HAP-1 (cell line): ENCODE results near the gene RNF150.
"Not testable (repeated sequence)": the region's sequence is repeated elsewhere in the genome, so short reads cannot be mapped to it uniquely, and the experiment has no call there.

ENCODE experiments used
- DNase-seq, 2 experiments: peaks; one replicate each; pipeline ENCODE4 v3.0.0-alpha.2; 2016 to 2020; ENCODE audit warnings: low spot score in 2 of 2
- H3K27me3 ChIP-seq: fragments of 250-450 bp; sonication (Bioruptor Pico); 2 replicates; pipeline ENCODE4 v1.5.1; 2020; ENCODE audit warnings: low read depth, mild to moderate bottlenecking, moderate library complexity
- H3K36me3 ChIP-seq: fragments of 250-450 bp; sonication (Bioruptor Pico); replicated peaks from 2 replicates; pipeline ENCODE4 v1.5.1; 2020; ENCODE audit warnings: mild to moderate bottlenecking
- H3K4me1 ChIP-seq: fragments of 250-450 bp; sonication (Bioruptor Pico); 2 replicates; pipeline ENCODE4 v1.5.1; 2020; ENCODE audit warnings: mild to moderate bottlenecking
- H3K4me3 ChIP-seq: fragments of 250-450 bp; sonication (Bioruptor Pico); 2 replicates; pipeline ENCODE4 v1.5.1; 2020; ENCODE audit warnings: mild to moderate bottlenecking, moderate library complexity
- H3K9me3 ChIP-seq: fragments of 250-450 bp; sonication (Bioruptor Pico); 2 replicates; pipeline ENCODE4 v1.5.1; 2020; ENCODE audit warnings: mild to moderate bottlenecking, moderate library complexity
- in situ Hi-C: fragments of 300-500 bp; cut with MboI; formaldehyde crosslinking; loops from 3 replicates; pipeline ENCODE4 v1.14.3; 2020; ENCODE audit warnings: low sequenced_read_pairs, inconsistent platforms, mixed read lengths

RNF150 gene

GRCh38 chr4:141079393-141079930 lies 53.8 kb downstream of the RNF150 start:
- H3K4me1 ChIP-seq = peaks cover 36% of the 10 kb centered on the region
- DNase-seq = no peak
- no peaks in the 10 kb centered on the region for H3K9me3 ChIP-seq
- H3K27me3 ChIP-seq = no peaks in the 10 kb centered on the region
- in situ Hi-C loops = no loop called here
- H3K36me3 ChIP-seq = no peaks in the 10 kb centered on the region
- H3K4me3 ChIP-seq = no peak overlapping the region

- DNase-seq = no peak
- Histone ChIP-seq H3K27me3 (no peaks in the 10 kb centered on the region), H3K4me3 (no peak overlapping the region), H3K36me3 (no peaks in the 10 kb centered on the region), H3K4me1 (peaks cover 36% of the 10 kb centered on the region), H3K9me3 (no peaks in the 10 kb centered on the region)
- in situ Hi-C loops = no loop called here
Observed at GRCh38 chr4:141078871-141079270, 54.4 kb downstream of the RNF150 start.

- H3K4me3 ChIP-seq = no peak overlapping the region
- no peaks in the 10 kb centered on the region for H3K27me3 ChIP-seq
- no peaks in the 10 kb centered on the region for H3K36me3 ChIP-seq
- in situ Hi-C loops = no loop called here
- H3K4me1 ChIP-seq = peaks cover 29% of the 10 kb centered on the region
- DNase-seq = peak; percentile 78 to 87
- no peaks in the 10 kb centered on the region for H3K9me3 ChIP-seq
Observed at GRCh38 chr4:141077611-141078225, 55.6 kb downstream of the RNF150 start.

- in situ Hi-C loops = no loop called here
- Histone ChIP-seq H3K36me3 (no peaks in the 10 kb centered on the region), H3K4me3 (no peak overlapping the region), H3K4me1 (peaks cover 17% of the 10 kb centered on the region), H3K27me3 (no peaks in the 10 kb centered on the region), H3K9me3 (no peaks in the 10 kb centered on the region)
- DNase-seq = no peak
Observed at GRCh38 chr4:141075553-141075952, 57.7 kb downstream of the RNF150 start.

DNA sequence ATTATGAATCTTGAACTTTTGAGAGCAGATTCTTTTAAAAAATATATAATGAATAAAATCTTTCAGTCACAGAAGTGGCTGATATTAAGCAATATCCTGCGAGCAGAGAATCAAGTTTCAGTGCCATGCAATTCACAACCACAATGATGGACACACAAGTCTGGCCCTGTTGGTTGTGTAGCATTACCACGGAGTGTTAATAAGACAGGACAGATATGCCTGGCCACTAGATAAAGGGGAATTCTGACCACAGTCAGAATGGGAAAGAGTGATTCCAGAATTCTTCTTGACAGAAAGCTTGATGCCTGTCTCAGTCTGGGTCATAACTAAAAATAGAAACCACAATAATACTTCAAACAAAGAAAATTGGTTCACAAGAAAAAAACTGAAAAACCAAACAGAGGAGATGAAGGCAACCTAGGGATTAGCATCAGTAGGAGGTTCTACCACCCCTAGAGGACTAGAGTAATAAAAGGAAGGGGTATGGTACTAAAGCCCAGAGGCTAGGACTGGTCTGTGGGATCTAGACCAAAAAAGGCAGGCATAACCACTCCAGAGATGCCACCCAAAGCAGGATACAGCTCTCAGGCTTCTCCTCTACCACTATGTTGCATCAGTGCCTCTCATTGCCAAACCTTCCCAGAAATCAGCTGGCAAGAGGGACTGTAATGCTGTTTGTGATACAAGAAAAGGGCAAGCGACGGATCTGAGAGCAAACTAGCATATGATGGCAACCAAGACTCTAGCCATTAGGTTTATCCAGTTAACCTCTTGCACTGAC lies 59.0 kb downstream of the RNF150 start:
- H3K27me3 ChIP-seq = no peaks in the 10 kb centered on the region
- H3K9me3 ChIP-seq = no peaks in the 10 kb centered on the region
- in situ Hi-C loops = no loop called here
- H3K4me3 ChIP-seq = no peak overlapping the region
- DNase-seq = no peak
- H3K36me3 ChIP-seq = no peaks in the 10 kb centered on the region
- peaks cover 17% of the 10 kb centered on the region for H3K4me1 ChIP-seq

GRCh38 chr4:141066690-141067089 lies 66.6 kb downstream of the RNF150 start:
- H3K9me3 ChIP-seq = no peaks in the 10 kb centered on the region
- H3K36me3 ChIP-seq = no peaks in the 10 kb centered on the region
- no peak for DNase-seq
- H3K27me3 ChIP-seq = no peaks in the 10 kb centered on the region
- in situ Hi-C loops = no loop called here
- H3K4me1 ChIP-seq = 0 out of 2 replicates have a peak, but pooled peaks cover under 1% of the 10 kb centered on the region
- no peak overlapping the region for H3K4me3 ChIP-seq

DNA sequence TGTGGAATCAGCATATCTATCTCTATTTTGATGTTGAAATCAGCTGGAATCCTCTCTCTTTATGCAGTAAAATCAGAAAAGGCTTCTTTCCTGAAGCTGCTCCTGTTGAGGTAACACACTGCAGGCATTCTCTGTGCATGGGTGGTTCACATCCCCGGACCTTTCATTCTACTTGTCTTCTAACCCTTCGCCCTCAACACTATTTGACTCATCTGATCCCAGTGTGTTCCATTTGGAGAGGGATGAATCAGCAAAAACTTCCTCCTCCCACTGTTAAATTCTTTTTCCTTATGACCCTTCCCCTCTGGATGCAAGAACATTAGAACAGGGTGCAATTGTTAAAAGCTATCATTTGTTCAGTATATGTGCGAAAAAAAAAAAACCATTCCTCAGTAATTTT lies 67.4 kb downstream of the RNF150 start:
- no peaks in the 10 kb centered on the region for H3K9me3 ChIP-seq
- no peaks in the 10 kb centered on the region for H3K36me3 ChIP-seq
- H3K4me3 ChIP-seq = no peak overlapping the region
- in situ Hi-C loops = no loop called here
- H3K4me1 ChIP-seq = no peaks in the 10 kb centered on the region
- DNase-seq = no peak
- no peaks in the 10 kb centered on the region for H3K27me3 ChIP-seq

DNA sequence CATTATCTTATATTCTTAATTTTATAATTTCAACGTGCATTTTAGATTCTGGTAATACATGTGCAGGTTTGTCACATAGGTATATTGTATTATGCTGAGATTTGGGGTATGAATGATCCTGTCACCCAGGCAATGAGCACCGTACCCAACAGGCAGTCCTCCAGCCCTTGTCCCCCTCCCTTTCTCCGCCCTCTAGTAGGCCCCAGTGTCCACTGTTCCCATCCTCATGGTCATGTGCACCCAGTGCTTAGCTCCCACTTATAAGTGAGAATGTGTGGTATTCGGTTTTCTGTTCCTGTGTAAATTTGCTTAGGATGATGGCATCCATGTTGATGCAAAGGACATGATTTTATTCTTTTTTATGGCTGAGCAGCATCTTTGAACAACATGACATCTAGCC lies 70.6 kb downstream of the RNF150 start:
- Histone ChIP-seq H3K4me3 (no peak overlapping the region), H3K36me3 (no peaks in the 10 kb centered on the region), H3K4me1 (no peaks in the 10 kb centered on the region), H3K9me3 (no peaks in the 10 kb centered on the region), H3K27me3 (no peaks in the 10 kb centered on the region)
- DNase-seq = no peak
- in situ Hi-C loops = no loop called here

- no peak for DNase-seq
- H3K27me3 ChIP-seq = no peaks in the 10 kb centered on the region
- no peaks in the 10 kb centered on the region for H3K9me3 ChIP-seq
- in situ Hi-C loops = no loop called here
- H3K4me3 ChIP-seq = no peak overlapping the region
- H3K4me1 ChIP-seq = no peaks in the 10 kb centered on the region
- H3K36me3 ChIP-seq = no peaks in the 10 kb centered on the region
Observed at GRCh38 chr4:141058591-141059512, 74.4 kb downstream of the RNF150 start.

- Histone ChIP-seq H3K4me1 (no peaks in the 10 kb centered on the region), H3K36me3 (no peaks in the 10 kb centered on the region), H3K27me3 (no peaks in the 10 kb centered on the region), H3K9me3 (no peaks in the 10 kb centered on the region), H3K4me3 (no peak overlapping the region)
- in situ Hi-C loops = no loop called here
- no peak for DNase-seq
Observed at GRCh38 chr4:141057582-141057981, 75.7 kb downstream of the RNF150 start.

DNA sequence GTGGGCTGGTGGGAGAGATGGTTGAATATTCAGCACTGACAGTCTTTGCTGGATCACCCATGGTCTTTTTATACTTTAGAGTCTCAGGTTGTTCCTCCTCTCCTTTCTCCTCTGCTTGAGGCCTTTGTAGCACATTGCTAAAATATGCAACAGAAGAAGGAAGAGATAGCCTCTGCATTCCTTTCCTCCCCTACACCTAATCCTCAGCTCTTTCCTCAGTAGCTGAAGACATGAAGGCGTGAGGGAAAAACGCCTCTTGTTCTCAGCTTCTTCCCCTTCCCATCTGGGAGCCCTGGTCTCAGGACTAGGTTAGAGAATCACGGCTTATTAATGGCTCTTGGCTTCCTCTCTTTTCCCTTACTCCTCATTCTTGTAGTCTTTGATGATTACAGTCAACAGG lies 76.8 kb downstream of the RNF150 start:
- Histone ChIP-seq H3K4me3 (no peak overlapping the region), H3K36me3 (no peaks in the 10 kb centered on the region), H3K4me1 (no peaks in the 10 kb centered on the region), H3K9me3 (peaks cover 2% of the 10 kb centered on the region; the same call in 1 of the 2 replicates), H3K27me3 (no peaks in the 10 kb centered on the region)
- no peak for DNase-seq
- in situ Hi-C loops = no loop called here

- in situ Hi-C loops = no loop called here
- no peaks in the 10 kb centered on the region for H3K27me3 ChIP-seq
- no peaks in the 10 kb centered on the region for H3K4me1 ChIP-seq
Observed at GRCh38 chr4:141054446-141054845, 78.8 kb downstream of the RNF150 start.

GRCh38 chr4:141050999-141051398 lies 82.3 kb downstream of the RNF150 start:
- H3K9me3 ChIP-seq, in situ Hi-C loops, DNase-seq: not testable (repeated sequence)

More at GRCh38 chr4:141054446-141054845, 78.8 kb downstream of the RNF150 start:
- H3K4me3 ChIP-seq = no peak overlapping the region
- no peak for DNase-seq
- H3K36me3 ChIP-seq = no peaks in the 10 kb centered on the region
- peaks cover 7% of the 10 kb centered on the region for H3K9me3 ChIP-seq

More at GRCh38 chr4:141050999-141051398, 82.3 kb downstream of the RNF150 start:
- not testable (repeated sequence) for H3K36me3 ChIP-seq, H3K27me3 ChIP-seq, H3K4me3 ChIP-seq, H3K4me1 ChIP-seq
